Mucosa of stomach (tissue), 1 donor: ENCODE measurements around the gene PCDHGA4.
"Not testable (repeated sequence)": the region's sequence is repeated elsewhere in the genome, so short reads cannot be mapped to it uniquely, and the experiment has no call there.

Experiments used
- H3K27me3 ChIP-seq: one replicate; pipeline ENCODE4 v1.7.0; 2013; ENCODE audit warnings: mild to moderate bottlenecking, low read length; ENCODE audit not compliant: control insufficient read depth, insufficient read depth
- H3K36me3 ChIP-seq: one replicate; pipeline ENCODE4 v1.7.0; 2013; ENCODE audit warnings: low read length; ENCODE audit not compliant: control insufficient read depth, insufficient read depth
- H3K4me1 ChIP-seq: one replicate; pipeline ENCODE4 v1.7.0; 2013; ENCODE audit warnings: mild to moderate bottlenecking, low read length; ENCODE audit not compliant: control insufficient read depth, insufficient read depth
- H3K4me3 ChIP-seq: one replicate; pipeline ENCODE4 v1.7.0; 2013; ENCODE audit warnings: low read length
- H3K9ac ChIP-seq: one replicate; pipeline ENCODE4 v1.7.0; 2013; ENCODE audit warnings: mild to moderate bottlenecking, low read length, moderate library complexity
- H3K9me3 ChIP-seq: one replicate; pipeline ENCODE4 v1.7.0; 2013; ENCODE audit warnings: mild to moderate bottlenecking, low read length, moderate library complexity; ENCODE audit not compliant: control insufficient read depth
- donor health status: Pancreatic carcinoma.

The PCDHGA4 gene

GRCh38 chr5:141354900-141355469 lies at the start of gene PCDHGA4:
TSS of gene PCDHGA4 (plus strand) at chr5:141355021. CDS start at chr5:141355108, 87 bp downstream.
- H3K9ac ChIP-seq = no peak within 1 kb of the TSS
- no peak within 1 kb of the TSS for H3K4me3 ChIP-seq
- peaks cover 5% of the 10 kb centered on the region for H3K27me3 ChIP-seq
- H3K36me3 ChIP-seq = no peaks in the 10 kb centered on the region
- peaks cover 16% of the 10 kb centered on the region for H3K9me3 ChIP-seq
- H3K4me1 ChIP-seq = no peaks in the 10 kb centered on the region

DNA sequence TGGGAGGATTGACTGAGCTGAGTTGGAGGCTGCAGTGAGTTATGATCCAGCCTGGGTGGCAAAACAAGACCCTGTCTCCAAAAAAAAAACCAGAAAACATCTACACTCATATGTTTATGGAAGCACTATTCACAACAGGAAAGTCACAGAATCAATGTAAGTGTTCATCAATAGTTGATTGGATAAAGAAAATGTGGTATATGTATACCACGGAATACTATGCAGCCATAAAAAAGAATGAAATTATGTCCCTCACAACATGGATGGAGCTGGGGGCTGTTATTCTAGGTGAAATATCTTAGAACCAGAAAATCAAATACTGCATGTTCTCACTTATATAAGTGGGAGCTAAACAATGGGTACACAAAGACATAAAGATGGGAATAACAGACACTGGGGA lies 48.2 kb upstream of the PCDHGA4 start:
- Histone ChIP-seq H3K4me1 (no peaks in the 10 kb centered on the region), H3K36me3 (no peaks in the 10 kb centered on the region), H3K27me3 (no peaks in the 10 kb centered on the region), H3K9me3 (peaks cover 22% of the 10 kb centered on the region), H3K4me3 (no peak overlapping the region), H3K9ac (no peak overlapping the region)

DNA sequence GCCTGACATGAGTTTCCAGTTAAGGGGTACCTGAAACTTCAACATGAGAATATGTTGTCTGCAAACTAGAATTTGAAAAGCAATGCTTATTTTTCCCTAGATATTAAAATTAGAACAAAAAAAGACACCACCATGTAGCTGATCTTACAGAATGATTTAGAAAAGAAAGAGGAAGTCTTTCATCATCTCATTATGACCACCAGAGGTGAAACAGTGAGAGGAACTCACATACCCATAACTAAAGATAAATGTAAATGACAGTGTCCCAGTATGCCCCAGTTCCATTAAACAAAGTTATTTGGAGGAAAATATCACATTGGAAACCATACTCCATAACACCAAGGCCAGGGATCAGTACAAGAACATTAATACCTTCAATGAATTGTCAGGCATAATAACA lies 41.1 kb upstream of the PCDHGA4 start:
- peaks cover 6% of the 10 kb centered on the region for H3K36me3 ChIP-seq
- H3K4me3 ChIP-seq = no peak overlapping the region
- H3K9ac ChIP-seq = no peak overlapping the region
- peaks cover 51% of the 10 kb centered on the region for H3K9me3 ChIP-seq
- H3K27me3 ChIP-seq = no peaks in the 10 kb centered on the region
- H3K4me1 ChIP-seq = no peaks in the 10 kb centered on the region

- not testable (repeated sequence) for H3K4me1 ChIP-seq, H3K27me3 ChIP-seq, H3K9ac ChIP-seq, H3K4me3 ChIP-seq
- Histone ChIP-seq H3K9me3 (peaks cover 73% of the 10 kb centered on the region), H3K36me3 (peaks cover 13% of the 10 kb centered on the region)
Observed at GRCh38 chr5:141316963-141317362, 37.9 kb upstream of the PCDHGA4 start.

DNA sequence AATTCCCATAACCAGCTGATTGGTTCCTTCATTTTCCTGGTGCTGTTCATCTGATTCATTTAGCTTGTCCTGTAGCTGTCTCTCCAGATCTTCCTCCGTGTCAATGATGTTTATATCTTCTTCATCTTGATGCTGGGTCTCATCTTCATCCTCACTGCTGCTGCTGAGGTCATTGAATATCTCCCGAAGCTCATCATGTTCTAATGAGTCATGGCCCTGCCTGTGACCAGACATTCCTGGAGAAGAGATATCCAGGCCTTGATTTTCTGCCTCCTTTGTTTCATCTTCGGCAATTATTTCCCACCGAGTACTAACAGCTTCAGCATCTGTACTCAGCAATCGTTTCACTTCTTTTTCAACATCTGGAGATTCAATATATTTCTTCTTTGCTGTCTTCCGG lies 35.6 kb upstream of the PCDHGA4 start:
- peak overlapping the region; percentile 88 for H3K4me3 ChIP-seq
- no peak overlapping the region for H3K9ac ChIP-seq
- H3K4me1 ChIP-seq = no peaks in the 10 kb centered on the region
- H3K36me3 ChIP-seq = peaks cover 13% of the 10 kb centered on the region
- peaks cover 54% of the 10 kb centered on the region for H3K9me3 ChIP-seq
- H3K27me3 ChIP-seq = no peaks in the 10 kb centered on the region

- H3K36me3 ChIP-seq = peaks cover 13% of the 10 kb centered on the region
- H3K9ac ChIP-seq = no peak overlapping the region
- peak overlapping the region; percentile 88 for H3K4me3 ChIP-seq
- H3K27me3 ChIP-seq = no peaks in the 10 kb centered on the region
- no peaks in the 10 kb centered on the region for H3K4me1 ChIP-seq
- H3K9me3 ChIP-seq = peaks cover 52% of the 10 kb centered on the region
Observed at GRCh38 chr5:141319699-141320098, 35.1 kb upstream of the PCDHGA4 start.

- Histone ChIP-seq H3K4me3 (peak within 1 kb of the TSS; percentile 88), H3K9me3 (peaks cover 46% of the 10 kb centered on the region), H3K36me3 (peaks cover 13% of the 10 kb centered on the region), H3K9ac (peak within 1 kb of the TSS; percentile 82), H3K4me1 (no peaks in the 10 kb centered on the region), H3K27me3 (no peaks in the 10 kb centered on the region)
Observed at GRCh38 chr5:141320225-141321169, 34.3 kb upstream of the PCDHGA4 start, which contains the start of gene TAF7. TSS of gene TAF7 (minus strand) at chr5:141320784. CDS start at chr5:141320044, 740 bp downstream.

- Histone ChIP-seq H3K36me3 (peaks cover 13% of the 10 kb centered on the region), H3K4me1 (no peaks in the 10 kb centered on the region), H3K27me3 (no peaks in the 10 kb centered on the region), H3K4me3 (no peak overlapping the region), H3K9ac (no peak overlapping the region), H3K9me3 (peaks cover 34% of the 10 kb centered on the region)
Observed at GRCh38 chr5:141322261-141322660, 32.6 kb upstream of the PCDHGA4 start.

- H3K4me3 ChIP-seq = no peak overlapping the region
- peaks cover 5% of the 10 kb centered on the region for H3K9me3 ChIP-seq
- H3K27me3 ChIP-seq = peaks cover 2% of the 10 kb centered on the region
- no peaks in the 10 kb centered on the region for H3K4me1 ChIP-seq
- H3K9ac ChIP-seq = peak overlapping the region; percentile 3
- no peaks in the 10 kb centered on the region for H3K36me3 ChIP-seq
Observed at GRCh38 chr5:141326088-141326854, 28.6 kb upstream of the PCDHGA4 start.

DNA sequence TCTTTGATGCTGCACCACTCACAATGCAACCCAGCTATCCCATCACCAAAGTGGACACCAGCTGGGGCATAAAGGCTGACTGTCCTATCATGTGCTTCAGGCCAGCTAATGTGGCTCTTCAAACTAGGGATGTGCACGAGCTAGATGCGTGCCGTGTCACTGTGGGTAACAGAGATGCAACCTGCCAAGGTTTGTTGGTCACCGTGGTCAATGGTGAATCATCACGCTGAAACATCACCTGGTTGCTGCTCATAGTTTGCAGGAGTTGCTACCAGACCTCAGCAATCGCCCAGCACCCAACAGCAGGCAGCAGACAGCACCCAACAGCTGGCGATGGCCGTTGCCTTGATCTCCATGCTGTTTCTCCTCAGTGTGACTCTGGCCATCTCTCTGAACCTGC lies 26.6 kb upstream of the PCDHGA4 start:
- H3K4me1 ChIP-seq = no peaks in the 10 kb centered on the region
- no peak overlapping the region for H3K4me3 ChIP-seq
- peaks cover 5% of the 10 kb centered on the region for H3K27me3 ChIP-seq
- H3K9me3 ChIP-seq = peaks cover 9% of the 10 kb centered on the region
- H3K9ac ChIP-seq = no peak overlapping the region
- no peaks in the 10 kb centered on the region for H3K36me3 ChIP-seq

GRCh38 chr5:141330299-141331080 lies 24.3 kb upstream of the PCDHGA4 start, which contains the start of gene PCDHGA1:
TSS of gene PCDHGA1 (plus strand) at chr5:141330514.
- no peaks in the 10 kb centered on the region for H3K36me3 ChIP-seq
- no peaks in the 10 kb centered on the region for H3K4me1 ChIP-seq
- peaks cover 5% of the 10 kb centered on the region for H3K27me3 ChIP-seq
- no peak within 1 kb of the TSS for H3K9ac ChIP-seq
- H3K4me3 ChIP-seq = no peak within 1 kb of the TSS
- peaks cover 9% of the 10 kb centered on the region for H3K9me3 ChIP-seq
